Measurements from ENCODE around the gene RARB.

DNA sequence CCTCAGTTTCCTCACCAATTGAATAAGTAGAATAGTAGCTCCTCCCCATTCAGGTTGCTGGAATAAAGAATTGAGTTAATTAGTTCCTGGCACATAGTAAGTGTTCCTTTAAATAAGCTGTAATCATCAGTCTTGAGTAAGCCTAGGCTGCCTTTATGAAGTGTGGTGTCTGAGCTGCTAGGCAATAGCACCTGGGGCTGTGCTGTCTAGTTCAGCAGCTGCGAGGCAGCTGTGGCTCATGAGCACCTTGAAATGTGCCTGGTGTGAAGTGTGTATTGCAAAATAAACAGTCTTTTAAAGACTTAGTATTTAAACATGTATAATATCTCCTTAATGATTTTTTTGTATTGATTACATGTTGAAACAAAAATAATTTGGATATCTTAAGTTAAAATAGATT lies 159.0 kb downstream of the RARB start:
- TF ChIP-seq, protein P1, sequence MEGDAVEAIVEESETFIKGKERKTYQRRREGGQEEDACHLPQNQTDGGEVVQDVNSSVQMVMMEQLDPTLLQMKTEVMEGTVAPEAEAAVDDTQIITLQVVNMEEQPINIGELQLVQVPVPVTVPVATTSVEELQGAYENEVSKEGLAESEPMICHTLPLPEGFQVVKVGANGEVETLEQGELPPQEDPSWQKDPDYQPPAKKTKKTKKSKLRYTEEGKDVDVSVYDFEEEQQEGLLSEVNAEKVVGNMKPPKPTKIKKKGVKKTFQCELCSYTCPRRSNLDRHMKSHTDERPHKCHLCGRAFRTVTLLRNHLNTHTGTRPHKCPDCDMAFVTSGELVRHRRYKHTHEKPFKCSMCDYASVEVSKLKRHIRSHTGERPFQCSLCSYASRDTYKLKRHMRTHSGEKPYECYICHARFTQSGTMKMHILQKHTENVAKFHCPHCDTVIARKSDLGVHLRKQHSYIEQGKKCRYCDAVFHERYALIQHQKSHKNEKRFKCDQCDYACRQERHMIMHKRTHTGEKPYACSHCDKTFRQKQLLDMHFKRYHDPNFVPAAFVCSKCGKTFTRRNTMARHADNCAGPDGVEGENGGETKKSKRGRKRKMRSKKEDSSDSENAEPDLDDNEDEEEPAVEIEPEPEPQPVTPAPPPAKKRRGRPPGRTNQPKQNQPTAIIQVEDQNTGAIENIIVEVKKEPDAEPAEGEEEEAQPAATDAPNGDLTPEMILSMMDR (IDR thresholded peaks at IDR 0.05), result no peak
- no peak for TF ChIP-seq POLR2A (IDR thresholded peaks at IDR 0.05)
- TF ChIP-seq POLR2AphosphoS5 (IDR thresholded peaks at IDR 0.05; ENCODE audit: insufficient read depth in 1 of 2, low read depth in 1 of 2), result no peak

Measured in vagina (tissue), 2 donors.